SKM-1 (cell line): Measurements from ENCODE around the gene SMIM8.

Experiments
- DNase-seq: peaks from one replicate; lab custom pipeline; 2025; ENCODE audit not compliant: unreplicated experiment; lab: John Stamatoyannopoulos, UW

The SMIM8 gene

GRCh38 chr6:87384038-87384437 lies 61.6 kb downstream of the SMIM8 start:
- no peak for DNase-seq

DNA sequence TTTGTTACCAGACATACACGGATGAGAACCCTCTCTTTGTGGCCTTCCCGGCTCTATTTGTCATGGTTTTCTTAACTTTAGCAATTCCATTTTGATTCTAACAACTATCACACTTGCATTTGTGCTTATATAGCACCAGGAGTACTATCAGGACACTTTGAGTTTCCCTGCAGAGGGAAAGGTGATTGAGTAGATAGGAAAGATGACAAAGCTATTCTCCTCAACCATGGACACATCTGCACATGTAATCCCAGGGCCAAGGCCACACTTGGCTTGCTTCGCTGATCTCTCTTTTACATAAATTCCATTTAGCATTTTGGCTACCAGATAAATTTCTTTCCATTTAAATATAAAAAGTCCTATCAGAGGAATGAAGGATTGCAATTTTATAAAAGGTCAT lies 62.1 kb downstream of the SMIM8 start:
- DNase-seq, result no peak

- no peak for DNase-seq
These were observed 68.9 kb downstream of the SMIM8 start for GRCh38 chr6:87391334-87391733.
